PFSK-1 (cell line): ENCODE results near the gene CGREF1.

ENCODE experiments used
- FOXP2 ChIP-seq: optimal IDR thresholded peaks from 2 replicates; pipeline ENCODE3; 2011; ENCODE audit warnings: borderline replicate concordance, control low read depth, inconsistent platforms; ENCODE audit not compliant: insufficient read depth; ENCODE audit errors: extremely low read length, extremely low read depth
- POLR2AphosphoS5 ChIP-seq: IDR thresholded peaks from 2 replicates; pipeline ENCODE4 v1.6.1; 2012; ENCODE audit warnings: low read depth, mild to moderate bottlenecking, control low read depth, low read length, moderate library complexity
- SIN3A ChIP-seq: IDR thresholded peaks from 2 replicates; pipeline ENCODE4 v1.6.1; 2012; ENCODE audit warnings: mild to moderate bottlenecking, low read length, moderate library complexity, borderline replicate concordance; ENCODE audit not compliant: insufficient read depth
- TAF1 ChIP-seq: IDR thresholded peaks from 2 replicates; pipeline ENCODE4 v1.6.1; 2012; ENCODE audit warnings: low read length, control low read depth, borderline replicate concordance; ENCODE audit not compliant: insufficient read depth
- TF ChIP-seq, protein P1 (sequence below), 2 experiments: IDR thresholded peaks; 2 replicates each; pipeline versions ENCODE4 v1.6.1 to v1.8.0; 2011 to 2012; ENCODE audit warnings: low read depth in 2 of 2, low read length in 2 of 2, control low read depth in 1 of 2, inconsistent platforms in 1 of 2, mild to moderate bottlenecking in 1 of 2, moderate library complexity in 1 of 2; ENCODE audit not compliant: insufficient read depth in 1 of 2

DNA sequence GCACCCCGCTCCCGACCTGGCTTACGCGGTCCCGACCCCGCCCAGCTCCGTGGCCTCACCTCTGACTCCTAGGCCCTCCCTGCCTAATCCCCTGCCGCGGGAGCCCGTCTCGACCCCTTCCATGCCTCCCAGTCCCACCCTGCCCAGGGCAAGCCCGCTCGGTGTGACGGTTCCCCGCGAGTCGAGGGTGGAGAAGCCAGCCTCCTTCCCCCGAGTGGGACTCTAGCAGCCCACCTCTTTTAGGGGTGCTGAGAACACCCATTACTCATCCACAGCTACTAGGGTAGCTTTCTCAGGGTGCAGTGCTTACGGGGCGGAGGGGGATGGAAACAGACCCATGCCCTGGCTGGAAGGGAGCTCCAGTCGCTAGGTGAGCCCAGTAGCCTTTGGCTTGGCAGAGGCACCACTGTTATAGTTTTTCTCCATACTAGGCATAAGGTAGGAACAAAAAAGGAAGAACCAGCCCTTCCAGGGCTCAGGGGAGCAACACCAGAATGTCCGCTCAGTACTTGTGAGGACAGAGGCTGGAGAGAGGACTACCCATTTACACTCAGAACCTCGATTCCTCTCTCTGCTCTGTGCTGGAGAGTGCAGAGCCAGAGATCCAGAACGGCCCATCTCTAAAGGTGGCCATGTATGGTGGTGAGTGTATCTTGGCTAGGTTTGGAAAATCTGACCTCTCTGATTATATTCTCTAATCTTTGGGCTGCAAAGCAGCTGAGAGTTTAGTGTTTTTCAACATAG, 66.9 kb downstream of the CGREF1 start:
- no peak for TF ChIP-seq POLR2AphosphoS5
- TF ChIP-seq, protein P1, sequence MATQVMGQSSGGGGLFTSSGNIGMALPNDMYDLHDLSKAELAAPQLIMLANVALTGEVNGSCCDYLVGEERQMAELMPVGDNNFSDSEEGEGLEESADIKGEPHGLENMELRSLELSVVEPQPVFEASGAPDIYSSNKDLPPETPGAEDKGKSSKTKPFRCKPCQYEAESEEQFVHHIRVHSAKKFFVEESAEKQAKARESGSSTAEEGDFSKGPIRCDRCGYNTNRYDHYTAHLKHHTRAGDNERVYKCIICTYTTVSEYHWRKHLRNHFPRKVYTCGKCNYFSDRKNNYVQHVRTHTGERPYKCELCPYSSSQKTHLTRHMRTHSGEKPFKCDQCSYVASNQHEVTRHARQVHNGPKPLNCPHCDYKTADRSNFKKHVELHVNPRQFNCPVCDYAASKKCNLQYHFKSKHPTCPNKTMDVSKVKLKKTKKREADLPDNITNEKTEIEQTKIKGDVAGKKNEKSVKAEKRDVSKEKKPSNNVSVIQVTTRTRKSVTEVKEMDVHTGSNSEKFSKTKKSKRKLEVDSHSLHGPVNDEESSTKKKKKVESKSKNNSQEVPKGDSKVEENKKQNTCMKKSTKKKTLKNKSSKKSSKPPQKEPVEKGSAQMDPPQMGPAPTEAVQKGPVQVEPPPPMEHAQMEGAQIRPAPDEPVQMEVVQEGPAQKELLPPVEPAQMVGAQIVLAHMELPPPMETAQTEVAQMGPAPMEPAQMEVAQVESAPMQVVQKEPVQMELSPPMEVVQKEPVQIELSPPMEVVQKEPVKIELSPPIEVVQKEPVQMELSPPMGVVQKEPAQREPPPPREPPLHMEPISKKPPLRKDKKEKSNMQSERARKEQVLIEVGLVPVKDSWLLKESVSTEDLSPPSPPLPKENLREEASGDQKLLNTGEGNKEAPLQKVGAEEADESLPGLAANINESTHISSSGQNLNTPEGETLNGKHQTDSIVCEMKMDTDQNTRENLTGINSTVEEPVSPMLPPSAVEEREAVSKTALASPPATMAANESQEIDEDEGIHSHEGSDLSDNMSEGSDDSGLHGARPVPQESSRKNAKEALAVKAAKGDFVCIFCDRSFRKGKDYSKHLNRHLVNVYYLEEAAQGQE (IDR thresholded peaks at IDR 0.05; ENCODE audit: insufficient read depth in 1 of 2, low read depth in 2 of 2, low read length in 2 of 2) = no peak
- TF ChIP-seq SIN3A = no peak
- TF ChIP-seq TAF1 = no peak
- TF ChIP-seq FOXP2 = no peak
